Stimulated activated CD4-positive, alpha-beta T cell treated with anti-CD3 and anti-CD28 coated beads, Interleukin-15, amount 100 ng/mL, for 1 hour (primary cell): Measurements from ENCODE around the gene ZBTB43.
"Not testable (repeated sequence)": the region's sequence is repeated elsewhere in the genome, so short reads cannot be mapped to it uniquely, and the experiment has no call there.

ENCODE experiments used
- DNase-seq, 2 donors: peaks; one replicate each; pipeline ENCODE4 v3.0.0-alpha.2; 2020; ENCODE audit warnings: low read depth in 1 of 2, low spot score in 1 of 2

ZBTB43 gene

DNA sequence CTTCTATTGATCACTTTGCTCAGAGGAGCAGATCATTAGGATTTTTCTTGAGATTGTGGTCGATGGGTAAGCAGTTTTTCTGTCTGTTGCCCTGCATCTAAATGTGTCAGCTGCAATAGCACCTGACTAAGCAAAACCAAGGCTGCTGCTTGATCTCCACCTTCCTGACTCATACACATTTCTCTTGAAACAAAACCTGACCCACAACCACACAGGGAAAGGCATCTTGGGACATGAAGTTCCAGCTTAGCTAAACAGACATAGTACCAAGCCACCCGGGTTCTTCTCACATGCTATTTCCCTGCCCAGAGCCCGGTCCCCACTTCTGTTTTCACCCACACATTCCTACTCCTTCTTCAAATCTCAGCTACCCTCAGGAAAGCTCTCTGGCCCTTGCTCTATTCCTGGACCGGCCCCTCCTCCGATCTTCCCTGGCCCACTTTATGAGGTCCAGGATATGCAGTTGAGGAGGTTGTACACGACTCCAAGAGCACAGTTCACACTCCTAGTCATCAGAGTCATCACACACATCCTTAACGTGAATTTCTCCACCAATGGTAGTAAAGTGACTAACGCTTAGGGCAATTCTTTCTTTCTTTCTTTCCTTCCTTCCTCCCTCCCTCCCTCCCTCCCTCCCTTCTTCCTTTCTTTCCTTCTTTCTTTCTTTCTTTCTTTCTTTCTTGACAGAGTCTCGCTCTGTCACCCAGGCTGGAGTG lies 16.0 kb upstream of the ZBTB43 start:
- DNase-seq = no peak

DNA sequence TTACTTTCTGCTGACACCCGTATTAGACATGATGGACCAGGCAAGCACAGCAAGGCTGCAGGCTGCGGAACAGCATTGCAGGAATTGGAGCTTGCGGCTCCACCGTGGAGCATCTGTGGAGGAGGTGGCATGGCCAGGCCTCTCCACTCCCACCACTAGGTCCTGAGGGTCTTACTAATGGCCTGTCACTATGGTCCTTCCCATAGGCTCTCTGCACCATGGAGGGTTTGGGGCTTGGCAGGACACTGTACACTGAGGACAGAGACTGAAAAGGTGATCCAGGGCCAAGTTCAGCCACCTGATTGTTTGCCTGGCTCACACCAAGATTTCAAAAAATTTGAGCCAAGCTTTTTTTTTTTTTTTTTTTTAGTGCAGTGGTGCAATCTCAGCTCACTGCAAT lies 14.3 kb upstream of the ZBTB43 start:
- no peak for DNase-seq

DNA sequence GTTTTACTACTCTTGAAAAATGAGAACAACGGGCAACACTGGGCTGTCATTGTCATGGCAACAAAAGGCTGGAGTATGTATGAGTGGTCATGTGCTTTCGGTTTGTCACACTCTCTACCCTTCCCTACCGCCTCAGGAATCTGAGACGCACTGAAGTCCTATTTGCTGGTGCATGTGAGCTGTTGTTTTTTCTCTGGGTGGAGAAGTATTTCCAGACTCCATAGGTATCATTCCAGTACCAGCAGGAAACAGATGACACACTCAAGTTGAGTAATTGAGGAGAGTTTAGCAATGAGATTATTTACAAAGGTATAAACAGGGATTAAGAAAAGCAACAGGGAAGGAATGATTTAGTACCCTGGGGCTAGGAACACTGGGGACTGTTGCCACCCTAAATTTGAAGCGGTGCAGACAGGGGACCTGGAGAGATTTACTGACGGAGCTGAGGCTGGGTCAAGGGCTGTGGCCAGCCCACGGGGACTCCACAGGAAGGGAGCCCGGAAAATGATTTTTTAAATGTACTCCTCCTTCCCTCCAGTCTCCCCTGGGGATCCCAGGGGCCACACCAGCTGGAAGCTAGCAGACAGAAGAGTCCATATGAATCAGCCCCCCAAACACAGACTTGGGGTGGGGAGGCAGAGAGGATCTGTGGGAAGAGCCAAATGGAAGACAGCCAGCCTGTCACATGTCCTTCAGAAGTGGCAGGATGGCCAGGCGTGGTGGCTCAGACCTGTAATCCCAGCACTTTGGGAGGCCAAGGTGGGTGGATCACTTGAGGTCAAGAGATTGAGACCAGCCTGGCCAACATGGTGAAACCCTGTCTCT lies 13.2 kb upstream of the ZBTB43 start:
- DNase-seq = no peak

DNA sequence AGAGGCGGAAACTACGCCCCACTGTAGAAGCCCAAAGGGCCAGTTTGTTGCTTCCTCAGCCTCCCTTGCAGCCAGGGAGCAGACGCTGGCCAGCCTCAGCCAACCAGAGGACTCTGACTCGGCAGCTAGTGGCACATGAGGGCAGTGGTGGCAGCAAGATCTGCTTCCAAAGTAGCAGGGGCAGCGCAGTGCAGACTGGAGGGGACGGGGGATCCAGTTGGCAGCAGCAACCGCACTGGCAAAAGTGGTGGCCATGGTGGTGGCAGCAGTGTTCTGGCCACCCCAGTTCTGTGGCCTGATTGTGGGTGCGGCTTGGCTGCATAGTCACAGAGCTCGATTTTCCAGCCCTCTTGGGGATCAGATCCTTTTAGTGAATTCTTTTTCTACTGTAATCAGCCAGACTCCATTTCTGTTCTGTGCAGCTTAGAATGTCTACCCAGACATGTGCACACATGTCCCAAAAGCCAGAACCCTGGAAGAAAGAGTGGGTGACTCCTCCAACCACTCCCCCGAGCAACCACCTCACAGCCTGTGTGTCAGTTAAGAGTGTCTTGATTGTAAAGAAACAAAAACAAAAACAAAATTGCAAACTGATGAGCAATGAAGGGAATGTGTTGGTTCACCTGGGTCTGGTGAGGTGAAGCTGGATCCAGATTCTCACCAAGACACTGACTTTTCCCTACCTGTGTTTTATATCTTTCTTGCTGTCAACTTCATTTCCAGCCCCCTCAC lies 11.0 kb upstream of the ZBTB43 start:
- DNase-seq = no peak

DNA sequence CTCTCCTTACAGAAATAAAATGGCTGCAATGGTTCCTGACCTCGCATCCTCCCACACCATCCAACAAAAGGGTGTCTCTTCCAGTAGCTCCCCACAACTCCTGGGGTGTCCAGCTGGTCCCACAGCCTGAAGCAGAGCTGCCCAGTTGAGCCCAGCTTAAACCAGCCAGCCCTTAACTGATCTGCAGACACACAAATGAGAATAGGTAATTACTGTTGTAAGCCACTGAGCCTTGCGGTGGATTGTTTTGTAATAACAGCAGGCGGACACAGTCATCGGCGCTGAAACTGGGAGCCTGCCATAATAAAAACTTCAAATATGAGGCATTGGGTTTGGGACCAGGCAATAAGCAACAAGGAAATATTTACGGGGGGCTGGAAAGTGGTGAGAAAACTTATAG lies 10.4 kb upstream of the ZBTB43 start:
- DNase-seq = no peak

DNA sequence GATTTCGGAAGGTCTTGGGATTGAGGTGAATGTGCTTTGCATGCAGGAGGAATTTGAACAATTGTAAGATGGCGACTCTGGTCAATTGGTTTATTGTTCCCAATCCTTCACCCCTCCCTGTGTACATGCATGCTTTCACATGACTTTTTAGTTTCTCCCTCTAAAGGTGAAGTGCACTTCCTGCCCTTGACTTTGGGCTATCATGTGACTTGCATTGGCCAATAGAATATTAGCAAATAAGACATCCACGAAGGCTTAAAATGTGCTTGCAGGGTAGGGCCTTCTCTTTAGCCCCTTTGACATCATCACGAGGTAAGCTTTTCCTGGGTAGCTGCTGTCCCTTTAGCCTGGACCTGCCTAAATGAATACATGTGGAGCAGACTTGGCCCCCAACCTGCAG lies 8.1 kb upstream of the ZBTB43 start:
- DNase-seq = no peak

DNA sequence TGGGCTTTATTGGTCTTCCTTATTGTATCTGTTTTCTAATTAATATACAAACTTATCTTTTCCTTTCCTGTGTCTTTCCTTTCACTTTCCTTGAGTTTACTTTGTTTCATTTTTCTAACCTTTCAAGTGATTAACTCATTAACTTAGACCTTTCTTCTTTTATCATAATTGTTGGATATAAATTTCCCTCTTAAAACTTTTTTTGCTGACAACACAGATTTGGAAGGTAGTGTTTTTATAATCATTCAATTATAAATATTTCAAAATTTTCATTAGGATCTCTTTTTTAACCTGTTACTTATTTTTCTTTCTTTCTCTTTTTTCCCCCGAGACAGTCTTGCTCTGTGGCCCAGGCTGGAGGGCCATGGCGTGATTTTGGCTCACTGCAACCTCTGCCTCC lies 6.9 kb upstream of the ZBTB43 start:
- no peak for DNase-seq

DNA sequence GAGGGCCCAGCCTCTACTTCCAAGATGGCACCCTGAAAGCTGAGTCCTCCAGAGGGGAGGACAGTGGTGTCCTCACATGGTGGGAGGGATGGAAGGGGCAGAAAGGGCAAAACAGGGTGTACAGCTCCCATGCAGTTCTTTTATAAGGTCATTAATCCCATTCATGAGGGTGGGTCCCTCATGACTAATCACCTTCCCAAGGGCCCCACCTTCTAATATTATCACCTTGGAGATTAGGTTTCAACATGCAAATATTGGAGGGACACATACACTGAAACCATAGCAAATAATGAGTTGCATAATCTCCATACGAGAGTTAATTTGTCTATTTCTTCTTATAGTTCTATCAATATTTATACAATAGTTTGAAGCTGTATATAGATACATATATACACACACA lies 5.8 kb upstream of the ZBTB43 start:
- DNase-seq = no peak

DNA sequence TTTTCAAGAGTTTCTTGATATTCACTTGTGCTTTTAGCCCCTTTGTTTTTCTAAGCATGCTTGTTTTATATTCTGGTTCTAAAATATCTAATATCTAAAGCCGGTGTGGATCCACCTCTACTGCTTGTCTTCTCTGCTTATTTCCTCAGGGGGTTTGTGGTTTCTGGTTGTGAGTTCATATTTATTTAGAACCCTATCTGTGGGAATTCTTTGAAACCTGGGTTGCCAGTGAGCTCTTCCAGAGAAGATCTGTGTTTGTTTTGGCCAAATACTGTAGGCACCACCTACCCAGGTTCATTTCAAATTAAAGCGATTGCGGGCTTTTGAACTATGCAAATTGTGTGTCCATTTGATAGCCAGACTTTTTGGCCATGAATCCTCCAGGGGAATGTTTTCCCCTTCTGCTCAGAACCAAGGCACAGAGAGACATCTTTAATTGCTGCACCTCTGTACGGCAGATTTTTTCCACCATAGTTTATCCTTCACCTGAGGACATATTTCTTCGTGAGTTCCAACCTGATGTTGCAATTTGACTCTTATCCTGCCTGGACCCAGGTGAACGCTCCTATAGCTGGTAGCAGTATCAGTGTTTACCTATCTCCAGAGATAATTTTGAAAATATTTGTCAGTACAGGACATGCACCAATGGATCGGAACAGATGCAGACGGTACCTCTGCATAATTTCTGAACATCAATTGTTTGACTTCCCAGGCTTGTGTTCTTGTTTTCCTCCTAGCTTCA lies 2.4 kb upstream of the ZBTB43 start:
- no peak for DNase-seq

DNA sequence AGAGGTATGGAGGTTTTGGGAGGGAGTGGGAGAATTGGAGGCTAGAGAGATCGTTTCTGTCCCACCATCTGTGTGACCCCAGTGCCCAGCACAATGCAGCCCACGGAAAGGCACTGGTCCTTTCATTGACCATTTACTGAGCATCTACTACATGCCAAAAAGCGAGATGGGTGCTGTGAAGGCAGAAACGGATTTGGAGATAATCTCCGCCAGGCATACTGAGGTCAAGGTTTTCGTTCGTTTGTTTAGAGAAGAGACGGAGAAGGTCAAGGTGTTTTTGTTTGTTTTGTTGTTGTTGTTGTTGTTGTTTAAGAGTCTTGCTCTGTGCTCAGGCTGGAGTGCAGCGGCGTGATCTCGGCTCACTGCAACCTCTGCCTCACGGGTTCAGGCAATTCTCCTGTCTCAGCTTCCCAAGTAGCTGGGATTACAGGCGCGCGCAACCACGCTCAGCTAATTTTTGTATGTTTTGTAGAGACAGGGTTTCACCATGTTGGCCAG lies 593 bp upstream of the ZBTB43 start:
- no peak for DNase-seq

DNA sequence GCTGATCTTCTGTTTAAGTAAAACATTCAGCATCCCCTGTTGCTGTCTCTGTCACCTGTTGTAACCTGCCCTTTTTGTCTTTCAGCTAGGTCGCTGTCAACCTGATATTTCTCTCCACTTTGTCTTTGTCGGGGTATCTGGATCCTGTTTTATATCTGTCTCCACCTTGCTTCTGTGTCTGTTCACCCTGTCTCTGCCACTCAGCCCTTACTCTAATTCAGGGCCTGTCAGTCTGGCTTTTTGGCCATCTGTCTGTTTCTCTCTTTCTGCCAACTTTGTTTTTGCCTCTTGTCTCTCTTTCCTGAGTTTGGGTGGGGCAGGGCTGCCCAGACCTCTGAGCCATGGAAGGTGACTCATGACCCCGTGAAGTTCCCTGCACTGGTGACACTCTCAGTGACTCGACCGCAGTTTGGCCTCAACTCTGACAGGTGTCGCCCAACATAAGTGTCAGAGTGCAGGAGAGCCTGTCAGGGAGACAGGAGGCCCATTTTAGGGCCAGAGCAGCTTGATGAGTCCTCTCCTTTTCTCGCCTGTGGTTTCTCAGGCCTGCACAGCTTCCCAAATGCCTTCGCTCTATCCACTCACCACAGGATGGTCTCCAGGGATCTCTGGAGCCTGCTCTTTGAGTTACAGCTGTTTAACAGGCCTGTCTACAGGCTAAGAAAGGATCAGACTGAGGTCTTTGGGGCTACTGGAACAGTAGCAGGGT lies 868 bp downstream of the ZBTB43 start:
- peak; percentile 46 to 49 for DNase-seq

DNA sequence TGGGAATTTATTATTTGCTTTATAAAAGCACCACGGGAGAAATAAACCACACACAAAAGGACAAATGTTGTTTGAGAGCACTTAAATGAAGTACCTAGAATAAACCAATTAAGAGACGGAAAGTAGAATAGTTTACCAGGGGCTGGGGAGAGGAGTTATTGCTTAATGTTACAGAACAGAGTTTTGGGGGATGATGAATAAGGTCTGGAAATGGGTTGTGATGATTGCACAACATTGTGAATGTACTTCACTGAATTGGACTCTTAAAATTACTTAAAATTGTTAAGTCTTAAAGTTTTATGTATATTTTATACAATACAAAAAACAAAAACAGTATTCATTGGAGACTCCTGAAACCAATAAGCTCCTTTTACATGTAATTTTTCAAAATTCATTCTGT lies 1.5 kb downstream of the ZBTB43 start:
- DNase-seq = no peak

DNA sequence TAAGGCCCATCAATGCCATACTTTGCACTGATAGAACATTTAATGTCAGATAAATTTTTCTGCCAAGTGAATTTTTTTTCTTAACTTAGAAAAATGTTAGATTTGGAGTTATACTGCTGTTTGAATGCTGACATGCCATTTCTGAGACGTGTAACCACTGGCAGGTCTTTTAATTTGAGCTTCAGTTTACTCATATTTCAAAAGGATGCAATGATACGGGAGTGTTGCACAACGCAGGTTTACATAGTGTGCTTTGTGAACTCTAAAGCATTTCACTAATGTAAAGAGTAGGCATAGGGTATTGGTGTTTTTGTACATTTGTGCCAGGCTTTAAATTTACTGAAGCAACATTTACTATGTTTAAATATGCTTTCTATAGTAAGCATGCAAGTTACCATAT lies 4.2 kb downstream of the ZBTB43 start:
- DNase-seq = no peak

DNA sequence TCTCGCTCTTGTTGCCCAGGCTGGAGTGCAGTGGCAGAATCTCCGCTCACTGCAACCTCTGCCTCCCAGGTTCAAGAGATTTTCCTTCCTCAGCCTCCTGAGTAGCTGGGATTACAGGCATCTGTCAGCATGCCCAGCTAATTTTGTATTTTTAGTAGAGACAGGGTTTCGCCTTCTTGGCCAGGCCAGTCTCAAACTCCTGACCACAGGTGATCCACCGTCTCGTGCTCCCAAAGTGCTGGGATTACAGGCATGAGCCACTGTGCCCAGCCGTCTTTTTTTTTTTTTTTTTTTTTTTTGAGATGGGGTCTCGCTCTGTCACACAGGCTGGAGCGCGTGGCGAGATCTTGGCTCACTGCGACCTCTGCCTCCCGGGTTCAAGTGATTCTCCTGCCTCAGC lies 5.4 kb downstream of the ZBTB43 start:
- not testable (repeated sequence) for DNase-seq

DNA sequence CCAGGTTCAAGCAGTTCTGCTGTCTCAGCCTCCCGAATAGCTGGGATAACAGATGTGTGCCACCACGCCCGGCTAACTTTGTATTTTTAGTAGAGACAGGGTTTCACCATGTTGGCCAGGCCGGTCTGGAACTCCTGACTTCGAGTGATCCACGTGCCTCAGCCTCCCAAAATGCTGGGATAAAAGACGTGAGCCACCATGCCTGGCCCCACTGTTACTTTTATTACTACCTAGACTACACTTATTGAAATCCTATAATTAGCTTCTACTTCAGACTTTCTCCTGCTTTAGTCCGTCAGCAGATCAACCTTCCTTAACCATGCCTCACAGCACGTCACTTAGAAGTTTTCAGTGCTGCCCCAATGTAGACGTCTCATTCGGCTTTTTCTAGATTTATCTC lies 8.2 kb downstream of the ZBTB43 start:
- DNase-seq = no peak

DNA sequence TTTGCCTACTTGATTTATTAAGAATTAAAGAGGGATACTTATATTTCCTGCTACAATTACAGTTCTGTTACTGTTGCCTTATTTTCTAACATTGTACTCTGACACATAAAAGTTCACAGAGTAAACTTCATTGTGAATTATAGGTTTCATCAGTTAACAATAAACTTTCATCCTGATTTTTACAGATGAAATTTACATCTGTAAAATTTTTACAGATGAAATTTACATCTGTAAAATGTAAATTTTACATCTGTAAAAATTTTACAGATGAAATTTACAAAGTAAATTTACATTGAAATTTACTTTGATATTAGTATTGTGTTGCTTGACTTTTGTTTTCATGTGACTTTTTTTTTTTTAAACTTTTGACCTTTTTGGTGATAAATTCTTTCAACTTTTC lies 9.3 kb downstream of the ZBTB43 start:
- no peak for DNase-seq

DNA sequence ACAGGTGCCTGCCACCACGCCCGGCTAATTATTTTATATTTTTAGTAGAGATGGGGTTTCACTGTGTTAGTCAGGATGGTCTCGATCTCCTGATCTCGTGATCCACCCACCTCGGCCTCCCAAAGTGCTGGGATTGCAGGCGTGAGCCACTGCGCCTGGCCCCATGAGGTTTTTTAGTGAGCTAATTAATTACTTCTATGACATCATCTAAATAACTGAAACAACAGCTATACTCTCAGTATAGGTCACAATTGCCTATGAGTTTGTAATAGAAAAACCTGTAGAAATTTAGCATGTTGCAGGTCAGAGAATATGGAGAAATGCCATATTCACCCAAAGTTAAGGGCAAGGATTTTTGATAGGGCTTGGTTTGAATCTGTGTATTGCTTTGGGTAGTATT lies 12.8 kb downstream of the ZBTB43 start:
- not testable (repeated sequence) for DNase-seq

DNA sequence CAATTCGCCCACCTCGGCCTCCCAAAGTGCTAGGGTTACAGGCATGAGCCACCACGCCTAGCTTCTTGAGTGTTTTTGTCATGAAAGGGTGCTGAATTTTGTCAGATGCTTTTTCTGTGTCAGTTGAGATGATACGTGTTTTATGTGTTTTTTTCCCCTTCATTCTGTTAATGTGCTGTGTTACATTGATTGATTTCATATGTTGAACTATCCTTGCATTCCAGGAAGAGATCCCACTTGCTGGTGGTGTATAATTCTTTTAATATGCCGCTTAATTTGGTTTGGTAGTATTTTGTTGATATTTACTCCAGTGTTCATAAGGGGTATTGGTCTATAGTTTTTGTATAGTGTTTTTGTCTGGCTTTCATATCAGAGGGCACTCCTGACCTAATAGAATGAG lies 13.6 kb downstream of the ZBTB43 start:
- DNase-seq = no peak

DNA sequence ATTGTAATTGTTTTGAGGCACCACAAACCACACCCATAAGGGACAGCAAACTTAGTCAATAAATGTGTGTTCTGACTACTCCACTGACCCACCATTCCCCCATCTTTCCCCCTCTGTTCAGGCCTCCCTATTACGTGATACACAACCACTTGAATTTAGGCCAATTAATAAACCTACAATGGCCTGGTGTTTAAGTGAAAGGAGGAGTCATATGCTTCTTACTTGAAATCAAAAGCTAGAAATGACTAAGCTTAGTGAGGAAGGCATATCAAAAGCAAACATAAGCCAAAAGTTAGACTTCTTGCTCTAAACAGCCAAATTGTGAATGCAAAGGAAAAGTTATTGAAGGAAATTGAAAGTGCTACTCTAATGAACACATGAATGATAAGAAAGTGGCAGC lies 14.6 kb downstream of the ZBTB43 start:
- no peak for DNase-seq

DNA sequence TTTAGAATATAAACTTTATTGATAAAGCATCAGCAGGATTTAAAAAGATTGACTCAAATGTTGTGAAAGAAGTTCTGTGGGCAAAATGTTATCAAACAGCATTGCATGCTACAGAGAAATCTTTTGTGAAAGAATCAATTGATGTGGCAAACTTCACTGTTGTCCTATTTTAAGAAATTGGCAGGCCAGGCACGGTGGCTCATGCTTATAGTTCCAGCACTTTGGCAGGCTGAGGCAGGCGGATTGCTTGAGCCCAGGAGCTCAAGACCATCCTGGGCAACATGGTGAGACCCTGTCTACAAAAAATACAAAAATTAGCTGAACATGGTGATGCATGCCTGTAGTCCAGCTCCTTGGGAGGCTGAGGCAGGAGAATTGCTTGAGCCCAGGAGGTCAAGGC lies 17.4 kb downstream of the ZBTB43 start:
- no peak for DNase-seq

DNA sequence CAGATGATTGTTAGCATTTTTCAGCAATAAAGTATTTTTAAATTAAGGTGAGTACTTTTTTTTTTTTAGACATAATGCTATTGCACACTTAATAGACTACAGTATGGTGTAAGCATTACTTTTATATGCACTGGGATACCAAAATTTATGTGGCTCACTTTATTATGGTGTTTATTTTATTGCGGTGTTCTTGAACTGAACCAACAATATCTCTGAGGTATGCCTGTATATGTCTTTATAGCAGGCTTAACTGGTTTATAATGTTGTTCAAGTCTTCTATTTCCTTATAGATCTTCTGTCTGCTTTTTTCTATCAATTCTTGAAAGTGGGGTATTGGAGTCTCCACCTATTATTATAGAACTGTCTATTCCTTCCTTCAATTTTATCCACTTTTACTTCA lies 18.0 kb downstream of the ZBTB43 start:
- DNase-seq = no peak
